Astrocyte (in vitro differentiated cells and primary cell): ENCODE data around the gene BEST2. TPM values are rescaled to one million over a fixed set of nuclear protein-coding genes. Genes with fewer than 3 reads are reported as not detected.

Experiments used
- DNase-seq: peaks from one replicate; pipeline ENCODE4 v3.0.0-alpha.2; 2010; ENCODE audit warnings: low read depth
- FAIRE-seq: peaks from 2 replicates; lab custom pipeline; 2011; peaks lifted over from hg19 to GRCh38; lab: Jason Lieb, UNC
- H2AFZ ChIP-seq: 2 replicates; pipeline ENCODE4 v1.6.0; 2012; ENCODE audit warnings: low read depth, low read length, inconsistent platforms
- H3K27ac ChIP-seq: 2 replicates; pipeline ENCODE4 v1.5.1; 2011; ENCODE audit warnings: low read depth, low read length, inconsistent platforms
- H3K27me3 ChIP-seq: 2 replicates; pipeline ENCODE4 v1.6.0; 2011; ENCODE audit warnings: low read length, inconsistent platforms; ENCODE audit not compliant: insufficient read depth
- H3K36me3 ChIP-seq: 2 replicates; pipeline ENCODE4 v1.5.1; 2011; ENCODE audit warnings: low read length, inconsistent platforms; ENCODE audit not compliant: insufficient read depth
- H3K4me1 ChIP-seq: 2 replicates; pipeline ENCODE4 v1.5.1; 2011; ENCODE audit warnings: low read length, inconsistent platforms; ENCODE audit not compliant: insufficient read depth
- H3K4me2 ChIP-seq: 2 replicates; pipeline ENCODE4 v1.6.0; 2012; ENCODE audit warnings: low read length, inconsistent platforms
- H3K4me3 ChIP-seq: 2 replicates; pipeline ENCODE4 v1.5.1; 2011; ENCODE audit warnings: low read depth, mild to moderate bottlenecking, low read length, inconsistent platforms; ENCODE audit not compliant: insufficient read depth
- H3K79me2 ChIP-seq: 2 replicates; pipeline ENCODE4 v1.6.0; 2012; ENCODE audit warnings: mild to moderate bottlenecking, low read length, inconsistent platforms; ENCODE audit not compliant: insufficient read depth
- H3K9ac ChIP-seq: 2 replicates; pipeline ENCODE4 v1.6.0; 2012; ENCODE audit warnings: mild to moderate bottlenecking, low read length, inconsistent platforms
- H3K9me3 ChIP-seq: 2 replicates; pipeline ENCODE4 v1.5.1; 2012; ENCODE audit warnings: low read depth, mild to moderate bottlenecking, low read length, inconsistent platforms; ENCODE audit not compliant: insufficient read depth
- H4K20me1 ChIP-seq: 2 replicates; pipeline ENCODE4 v1.6.0; 2012; ENCODE audit warnings: low read length, inconsistent platforms; ENCODE audit not compliant: insufficient read depth
- H3K27ac Mint-ChIP-seq: one replicate; pipeline ENCODE4 v1.8.0; 2021; ENCODE audit warnings: mild to moderate bottlenecking, mixed read lengths; ENCODE audit not compliant: unreplicated experiment
- H3K27me3 Mint-ChIP-seq: one replicate; pipeline ENCODE4 v1.8.0; 2021; ENCODE audit warnings: low read depth, mixed read lengths; ENCODE audit not compliant: unreplicated experiment
- H3K36me3 Mint-ChIP-seq: one replicate; pipeline ENCODE4 v1.8.0; 2021; ENCODE audit warnings: low read depth, mixed read lengths; ENCODE audit not compliant: unreplicated experiment
- H3K4me1 Mint-ChIP-seq: one replicate; pipeline ENCODE4 v1.8.0; 2021; ENCODE audit warnings: low read depth, mixed read lengths; ENCODE audit not compliant: unreplicated experiment
- H3K4me3 Mint-ChIP-seq: one replicate; pipeline ENCODE4 v1.8.0; 2021; ENCODE audit warnings: mild to moderate bottlenecking, moderate library complexity, mixed read lengths; ENCODE audit not compliant: unreplicated experiment
- H3K9me3 Mint-ChIP-seq: one replicate; pipeline ENCODE4 v1.8.0; 2021; ENCODE audit warnings: mild to moderate bottlenecking, mixed read lengths; ENCODE audit not compliant: unreplicated experiment
- CTCF ChIP-seq: IDR thresholded peaks from 2 replicates; pipeline ENCODE4 v1.5.1; 2011; ENCODE audit warnings: low read depth, mild to moderate bottlenecking, inconsistent platforms, low read length, moderate library complexity; ENCODE audit not compliant: insufficient read depth
- EZH2 ChIP-seq: IDR thresholded peaks from 2 replicates; pipeline ENCODE4 v1.6.1; 2012; ENCODE audit warnings: mild to moderate bottlenecking, low read length, inconsistent platforms; ENCODE audit not compliant: insufficient read depth
- total RNA-seq: library from RNA; stranded (reverse); gene quantifications from 2 replicates; pipeline ENCODE4 v1.2.1, GENCODE V29; 2021

Gene BEST2
- total RNA-seq, 1 donor from 2014 or later = not detected

- Histone ChIP-seq H3K27ac (peak overlapping the region; percentile 81), H3K27me3 (no peaks in the 10 kb centered on the region), H3K4me1 (peaks cover 57% of the 10 kb centered on the region), H3K36me3 (no peaks in the 10 kb centered on the region), H3K9ac (peak overlapping the region; percentile 83), H2AFZ (no peak overlapping the region), H3K79me2 (no peaks in the 10 kb centered on the region), H4K20me1 (no peaks in the 10 kb centered on the region), H3K4me3 (no peak overlapping the region), H3K9me3 (no peaks in the 10 kb centered on the region), H3K4me2 (peak overlapping the region; percentile 94)
- no peak for TF ChIP-seq CTCF
- no peak for TF ChIP-seq EZH2
- H3K4me1 Mint-ChIP-seq = peaks cover 23% of the 10 kb centered on the region
- H3K27me3 Mint-ChIP-seq = no peaks in the 10 kb centered on the region
- H3K27ac Mint-ChIP-seq = peak overlapping the region; percentile 92
- peak overlapping the region; percentile 73 for H3K4me3 Mint-ChIP-seq
- H3K36me3 Mint-ChIP-seq = no peaks in the 10 kb centered on the region
- DNase-seq (no peak), FAIRE-seq (no peak)
- H3K9me3 Mint-ChIP-seq = no peaks in the 10 kb centered on the region
Observed at GRCh38 chr19:12783849-12784393, 32.3 kb downstream of the BEST2 start.

- no peaks in the 10 kb centered on the region for H3K79me2 ChIP-seq
- no peak for DNase-seq
- no peaks in the 10 kb centered on the region for H3K27me3 ChIP-seq
- no peaks in the 10 kb centered on the region for H4K20me1 ChIP-seq
- no peak overlapping the region for H3K4me3 Mint-ChIP-seq
- no peak overlapping the region for H3K27ac Mint-ChIP-seq
- no peaks in the 10 kb centered on the region for H3K36me3 Mint-ChIP-seq
- peaks cover 57% of the 10 kb centered on the region for H3K4me1 ChIP-seq
- H3K4me1 Mint-ChIP-seq = peaks cover 21% of the 10 kb centered on the region
- no peak for TF ChIP-seq EZH2
- TF ChIP-seq CTCF = no peak
- H3K4me2 ChIP-seq = peak overlapping the region; percentile 2
- no peaks in the 10 kb centered on the region for H3K9me3 Mint-ChIP-seq
- H3K36me3 ChIP-seq = no peaks in the 10 kb centered on the region
- H3K27ac ChIP-seq = peak overlapping the region; percentile 81
- no peaks in the 10 kb centered on the region for H3K9me3 ChIP-seq
- no peak overlapping the region for H2AFZ ChIP-seq
- no peaks in the 10 kb centered on the region for H3K27me3 Mint-ChIP-seq
- peak overlapping the region; percentile 52 for H3K9ac ChIP-seq
- FAIRE-seq = no peak
- H3K4me3 ChIP-seq = no peak overlapping the region
Observed at GRCh38 chr19:12784394-12784870, 32.8 kb downstream of the BEST2 start.

GRCh38 chr19:12784871-12785430 lies 33.4 kb downstream of the BEST2 start:
- TF ChIP-seq EZH2 (no peak), CTCF (no peak)
- Mint-ChIP-seq H3K4me1 (peaks cover 18% of the 10 kb centered on the region), H3K27me3 (no peaks in the 10 kb centered on the region), H3K4me3 (no peak overlapping the region), H3K27ac (no peak overlapping the region), H3K36me3 (no peaks in the 10 kb centered on the region), H3K9me3 (no peaks in the 10 kb centered on the region)
- FAIRE-seq = no peak
- Histone ChIP-seq H2AFZ (no peak overlapping the region), H3K4me3 (no peak overlapping the region), H3K9ac (peak overlapping the region; percentile 52), H4K20me1 (no peaks in the 10 kb centered on the region), H3K27me3 (no peaks in the 10 kb centered on the region), H3K27ac (peak overlapping the region; percentile 81), H3K9me3 (no peaks in the 10 kb centered on the region), H3K79me2 (no peaks in the 10 kb centered on the region), H3K4me1 (peaks cover 53% of the 10 kb centered on the region), H3K4me2 (peak overlapping the region; percentile 2), H3K36me3 (no peaks in the 10 kb centered on the region)
- no peak for DNase-seq
